ENCODE results near the gene TXNDC5.

GRCh38 chr6:7895125-7895423 lies 15.5 kb downstream of the TXNDC5 start:
- no peak for TF ChIP-seq GATA3 (IDR thresholded peaks at IDR 0.05; ENCODE audit: low read depth, low read length)
- TF ChIP-seq GATA2 (IDR thresholded peaks at IDR 0.05; ENCODE audit: low read depth, low read length): no peak
